ENCODE data around the gene NFIA. TPM values are rescaled to one million over a fixed set of nuclear protein-coding genes. Genes with fewer than 3 reads are reported as not detected.

NFIA gene
- total RNA-seq, 2 donors from 2014 or later: 61.4 to 86.3 TPM

DNA sequence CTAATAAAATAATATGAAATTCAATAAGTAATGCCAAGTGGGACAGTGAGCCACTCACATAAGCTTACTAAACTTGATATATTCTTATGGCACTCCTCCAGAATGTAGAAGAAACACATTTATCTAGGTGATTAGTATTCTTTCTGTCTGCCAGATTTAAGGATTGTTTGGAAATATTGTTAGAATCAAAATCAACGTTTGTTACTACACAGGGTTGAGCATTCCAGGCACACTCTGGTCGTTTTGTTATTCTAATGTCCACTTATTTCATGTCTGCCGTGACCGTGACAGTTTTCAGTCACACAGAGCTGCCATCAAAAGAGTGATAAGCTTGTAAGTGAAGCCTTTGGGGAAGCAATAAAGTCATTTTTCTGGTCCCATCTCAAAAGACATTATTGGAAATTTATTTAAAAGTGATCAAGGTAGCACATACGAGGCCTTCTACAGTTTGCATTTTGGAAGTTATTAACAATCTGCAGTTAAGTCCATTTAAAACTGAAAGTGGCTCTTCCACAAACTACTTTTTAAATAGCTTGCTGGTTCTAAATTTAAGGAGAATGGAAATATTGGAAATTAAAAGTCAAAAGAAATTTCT lies 38.0 kb downstream of the NFIA start:
- Histone ChIP-seq H3K36me3 (no peaks in the 10 kb centered on the region), H3K9me3 (no peaks in the 10 kb centered on the region), H3K27ac (peak overlapping the region; percentile 45 to 49), H3K27me3 (replicated peaks; ENCODE audit: insufficient read depth) (no peaks in the 10 kb centered on the region), H3K4me1 (replicated peaks) (peaks cover 42% of the 10 kb centered on the region), H3K4me3 (no peak overlapping the region)
- intact Hi-C loops (cut with DNase I): no loop called here
- no peak for DNase-seq (ENCODE audit: low spot score)
- TF ChIP-seq POLR2AphosphoS5 (IDR thresholded peaks at IDR 0.05) (no peak), CTCF (IDR thresholded peaks at IDR 0.05) (no peak), POLR2A (IDR thresholded peaks at IDR 0.05) (no peak)
- 45% methylated on average over 5 of the region's 5 CpGs for WGBS

GRCh38 chr1:61120998-61121397 lies 38.6 kb downstream of the NFIA start:
- Histone ChIP-seq H3K4me3 (no peak overlapping the region), H3K9me3 (no peaks in the 10 kb centered on the region), H3K27me3 (replicated peaks; ENCODE audit: insufficient read depth) (no peaks in the 10 kb centered on the region), H3K36me3 (no peaks in the 10 kb centered on the region), H3K27ac (peak overlapping the region; percentile 45 to 49), H3K4me1 (replicated peaks) (peaks cover 46% of the 10 kb centered on the region)
- intact Hi-C loops (cut with DNase I): no loop called here
- TF ChIP-seq CTCF (IDR thresholded peaks at IDR 0.05) (no peak), POLR2AphosphoS5 (IDR thresholded peaks at IDR 0.05) (peak; percentile 58)
- WGBS: 53% methylated on average over 2 of the region's 2 CpGs
- no peak for DNase-seq (ENCODE audit: low spot score)

GRCh38 chr1:61121631-61122030 lies 39.3 kb downstream of the NFIA start:
- H3K4me1 ChIP-seq (replicated peaks): peaks cover 49% of the 10 kb centered on the region
- H3K27ac ChIP-seq: peak overlapping the region; percentile 12 to 45
- H3K4me3 ChIP-seq: no peak overlapping the region
- DNase-seq (ENCODE audit: low spot score): no peak
- H3K27me3 ChIP-seq (replicated peaks; ENCODE audit: insufficient read depth): no peaks in the 10 kb centered on the region
- no peaks in the 10 kb centered on the region for H3K36me3 ChIP-seq
- no peaks in the 10 kb centered on the region for H3K9me3 ChIP-seq
- TF ChIP-seq POLR2AphosphoS5 (IDR thresholded peaks at IDR 0.05) (no peak), CTCF (IDR thresholded peaks at IDR 0.05) (no peak), POLR2A (IDR thresholded peaks at IDR 0.05) (no peak)
- intact Hi-C loops (cut with DNase I): no loop called here

DNA sequence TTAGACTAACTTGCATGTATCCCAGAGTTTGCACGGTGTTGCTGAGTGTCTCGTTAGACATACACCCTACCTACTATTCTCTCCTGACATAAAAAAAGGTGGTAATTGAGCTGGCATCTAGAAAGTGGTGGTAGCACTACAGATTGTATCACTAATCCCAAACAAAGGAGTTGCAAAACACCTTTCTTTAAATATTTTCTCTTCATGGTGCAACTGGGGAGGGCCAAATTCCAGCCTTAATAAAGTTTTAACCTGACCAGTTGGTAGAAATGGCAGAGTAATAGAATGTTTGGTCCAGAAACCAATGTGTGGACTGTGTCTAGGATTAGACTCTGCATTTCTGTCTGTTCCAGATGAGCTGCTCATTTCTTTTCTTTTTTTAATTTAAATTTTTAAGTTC lies 40.0 kb downstream of the NFIA start:
- 56% methylated on average over 2 of the region's 2 CpGs for WGBS
- DNase-seq (ENCODE audit: low spot score): no peak
- intact Hi-C loops (cut with DNase I): no loop called here
- H3K4me1 ChIP-seq (replicated peaks): peaks cover 49% of the 10 kb centered on the region
- H3K27me3 ChIP-seq (replicated peaks; ENCODE audit: insufficient read depth): no peaks in the 10 kb centered on the region
- no peaks in the 10 kb centered on the region for H3K36me3 ChIP-seq
- TF ChIP-seq CTCF (IDR thresholded peaks at IDR 0.05): no peak
- no peak for TF ChIP-seq POLR2A (IDR thresholded peaks at IDR 0.05)
- TF ChIP-seq POLR2AphosphoS5 (IDR thresholded peaks at IDR 0.05): no peak
- peak overlapping the region in 1 of 2 donors; percentile 45 for H3K27ac ChIP-seq
- no peaks in the 10 kb centered on the region for H3K9me3 ChIP-seq
- H3K4me3 ChIP-seq: no peak overlapping the region

DNA sequence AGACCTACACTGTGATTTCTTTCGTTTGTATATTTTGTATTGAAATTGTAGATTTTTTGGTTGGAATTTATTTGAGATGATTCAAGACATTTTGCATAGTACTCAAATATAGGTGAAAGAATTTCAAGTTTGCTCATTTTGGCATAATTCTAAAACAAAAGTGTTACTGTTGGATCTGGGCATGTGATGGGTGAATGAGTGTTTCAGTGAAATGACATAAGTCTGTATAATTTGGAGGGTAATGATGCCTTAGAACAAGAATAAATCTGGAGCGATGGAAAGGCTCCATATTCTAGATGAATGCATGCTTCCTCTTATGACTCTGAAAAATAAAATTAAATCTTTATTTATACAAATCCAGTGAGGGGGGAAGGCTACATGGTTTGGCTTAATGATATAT lies 41.0 kb downstream of the NFIA start:
- intact Hi-C loops (cut with DNase I): no loop called here

More for the DNA sequence above, 41.0 kb downstream of the NFIA start:
- TF ChIP-seq CTCF (IDR thresholded peaks at IDR 0.05): no peak
- TF ChIP-seq POLR2A (IDR thresholded peaks at IDR 0.05): no peak
- no peak for TF ChIP-seq POLR2AphosphoS5 (IDR thresholded peaks at IDR 0.05)
- Histone ChIP-seq H3K9me3 (no peaks in the 10 kb centered on the region), H3K4me3 (no peak overlapping the region), H3K27ac (no peak overlapping the region), H3K27me3 (replicated peaks; ENCODE audit: insufficient read depth) (no peaks in the 10 kb centered on the region), H3K36me3 (no peaks in the 10 kb centered on the region), H3K4me1 (replicated peaks) (peaks cover 49% of the 10 kb centered on the region)
- no peak for DNase-seq (ENCODE audit: low spot score)
- 98% methylated on average over 2 of the region's 2 CpGs for WGBS

All from prostate gland (tissue), 2 donors.